Neuronal stem cell (in vitro differentiated cells): ENCODE results near the gene HYAL3.

Experiments
- DNase-seq: peaks from one replicate; pipeline ENCODE4 v3.0.0-alpha.2; 2013; ENCODE audit warnings: low spot score
- H2AFZ ChIP-seq: one replicate; pipeline ENCODE4 v1.6.1; 2013; ENCODE audit warnings: mild to moderate bottlenecking, low read length, inconsistent platforms
- H2AK5ac ChIP-seq: 2 replicates; pipeline ENCODE4 v1.6.1; 2013; ENCODE audit warnings: low read depth, mild to moderate bottlenecking, inconsistent platforms, low read length, moderate library complexity, mixed read lengths
- H2BK120ac ChIP-seq: 2 replicates; pipeline ENCODE4 v1.6.1; 2013; ENCODE audit warnings: low read depth, mild to moderate bottlenecking, inconsistent platforms, low read length, moderate library complexity, mixed read lengths
- H2BK12ac ChIP-seq: one replicate; pipeline ENCODE4 v1.6.1; 2013; ENCODE audit warnings: low read length, inconsistent platforms
- H2BK15ac ChIP-seq: 2 replicates; pipeline ENCODE4 v1.6.1; 2013; ENCODE audit warnings: mild to moderate bottlenecking, low read length, inconsistent platforms, mixed read lengths
- H2BK5ac ChIP-seq: one replicate; pipeline ENCODE4 v1.6.1; 2013; ENCODE audit warnings: inconsistent platforms, mild to moderate bottlenecking, low read length, moderate library complexity
- H3K14ac ChIP-seq: one replicate; pipeline ENCODE4 v1.6.1; 2013; ENCODE audit warnings: low read length, inconsistent platforms
- H3K18ac ChIP-seq: 2 replicates; pipeline ENCODE4 v1.6.1; 2013; ENCODE audit warnings: low read length, inconsistent platforms
- H3K23ac ChIP-seq: 2 replicates; pipeline ENCODE4 v1.6.1; 2013; ENCODE audit warnings: low read depth, mild to moderate bottlenecking, mixed read lengths, low read length, inconsistent platforms; ENCODE audit not compliant: poor library complexity
- H3K27ac ChIP-seq: replicated peaks from 3 replicates; pipeline ENCODE4 v1.5.1; 2013; ENCODE audit warnings: low read length, inconsistent platforms
- H3K27me3 ChIP-seq, 3 experiments: 2 replicates each; pipeline ENCODE4 v1.6.1; 2013; ENCODE audit warnings: low read length in 3 of 3, mild to moderate bottlenecking in 2 of 3, inconsistent platforms in 1 of 3, low read depth in 1 of 3, mixed read lengths in 1 of 3, moderate library complexity in 1 of 3; ENCODE audit not compliant: control insufficient read depth in 3 of 3, insufficient read depth in 3 of 3
- H3K36me3 ChIP-seq, 2 donors: replicated peaks in 1 of 2; 2 replicates each; pipeline ENCODE4 v1.6.1; 2013; ENCODE audit warnings: low read length in 2 of 2; ENCODE audit not compliant: control insufficient read depth in 2 of 2, insufficient read depth in 2 of 2
- H3K4ac ChIP-seq: 2 replicates; pipeline ENCODE4 v1.6.1; 2013; ENCODE audit warnings: inconsistent platforms, mild to moderate bottlenecking, low read length, moderate library complexity
- H3K4me1 ChIP-seq, 2 donors: 1 replicate in 1 of 2; 2 replicates in 1 of 2; pipeline ENCODE4 v1.6.1; 2013; ENCODE audit warnings: low read length in 2 of 2, low read depth in 1 of 2; ENCODE audit not compliant: control insufficient read depth in 2 of 2, insufficient read depth in 1 of 2
- H3K4me2 ChIP-seq: one replicate; pipeline ENCODE4 v1.6.1; 2013; ENCODE audit warnings: mild to moderate bottlenecking, low read length, inconsistent platforms; ENCODE audit not compliant: insufficient read depth, poor library complexity, severe bottlenecking
- H3K4me3 ChIP-seq, 2 donors: 2 replicates each; pipeline ENCODE4 v1.5.1; 2013; ENCODE audit warnings: low read length in 2 of 2, mild to moderate bottlenecking in 2 of 2, inconsistent platforms in 1 of 2, moderate library complexity in 1 of 2
- H3K79me1 ChIP-seq: one replicate; pipeline ENCODE4 v1.6.1; 2013; ENCODE audit warnings: low read depth, mild to moderate bottlenecking, inconsistent platforms, low read length, moderate library complexity
- H3K9ac ChIP-seq: one replicate; pipeline ENCODE4 v1.6.1; 2013; ENCODE audit warnings: mild to moderate bottlenecking, low read depth, low read length, inconsistent platforms; ENCODE audit not compliant: poor library complexity
- H3K9me3 ChIP-seq, 2 donors: replicated peaks in 1 of 2; 2 replicates each; pipeline versions ENCODE3 to v1.6.1; 2013; ENCODE audit warnings: low read length in 2 of 2, mild to moderate bottlenecking in 2 of 2, inconsistent platforms in 1 of 2, low read depth in 1 of 2, mixed read lengths in 1 of 2, moderate library complexity in 1 of 2; ENCODE audit not compliant: control insufficient read depth in 2 of 2, insufficient read depth in 1 of 2
- H4K8ac ChIP-seq: one replicate; pipeline ENCODE4 v1.6.1; 2013; ENCODE audit warnings: low read depth, mild to moderate bottlenecking, inconsistent platforms, low read length, moderate library complexity
- H4K91ac ChIP-seq: one replicate; pipeline ENCODE4 v1.6.1; 2013; ENCODE audit warnings: low read length, low read depth, mild to moderate bottlenecking, inconsistent platforms; ENCODE audit not compliant: poor library complexity
- WGBS, 2 donors: extraction: QIAGEN DNeasy Blood & Tissue Kit; methylation state at CpG; one replicate each; pipeline ENCODE4 v1.1.7; 2013; ENCODE audit warnings: missing lambda C conversion rate in 2 of 2, mixed read lengths in 1 of 2; ENCODE audit not compliant: insufficient read length in 2 of 2, insufficient replicate concordance in 1 of 2; ENCODE audit errors: extremely low coverage in 2 of 2; 5-methylcytosine and 5-hydroxymethylcytosine counted together

The HYAL3 gene

GRCh38 chr3:50275996-50276761 is 23.0 kb downstream of the HYAL3 start:
- H3K23ac ChIP-seq: no peak overlapping the region
- peak overlapping the region; percentile 44 for H3K9ac ChIP-seq
- no peak overlapping the region for H3K4me3 ChIP-seq
- H3K4ac ChIP-seq: no peak overlapping the region
- peaks cover 9 to 13% of the 10 kb centered on the region in 2 donors for H3K4me1 ChIP-seq
- peak overlapping the region; percentile 42 for H2BK5ac ChIP-seq
- no peak overlapping the region for H4K8ac ChIP-seq
- peak overlapping the region; percentile 86 for H2AFZ ChIP-seq
- peak overlapping the region; percentile 10 for H2BK120ac ChIP-seq
- H3K27me3 ChIP-seq: peaks cover 9 to 41% (median 24%) of the 10 kb centered on the region in 3 experiments
- no peak overlapping the region for H4K91ac ChIP-seq
- H2BK12ac ChIP-seq: peak overlapping the region; percentile 58
- peaks cover 0 to 4% of the 10 kb centered on the region in 2 donors for H3K9me3 ChIP-seq
- H3K79me1 ChIP-seq: peaks cover 4% of the 10 kb centered on the region
- H3K4me2 ChIP-seq: peak overlapping the region; percentile 18
- no CpG with 5 or more reads among the region's 79 CpGs for WGBS, 2 donors
- no peak overlapping the region for H3K27ac ChIP-seq
- no peaks in the 10 kb centered on the region for H3K36me3 ChIP-seq
- H2AK5ac ChIP-seq: peak overlapping the region; percentile 84
- DNase-seq: no peak
- H3K18ac ChIP-seq: peak overlapping the region; percentile 76
- H3K14ac ChIP-seq: peak overlapping the region; percentile 21
- peak overlapping the region; percentile 99 for H2BK15ac ChIP-seq

- H3K79me1 ChIP-seq: peaks cover 4% of the 10 kb centered on the region
- no peak overlapping the region for H4K91ac ChIP-seq
- no peak overlapping the region for H3K27ac ChIP-seq
- H2AFZ ChIP-seq: peak overlapping the region; percentile 86
- H2BK12ac ChIP-seq: peak overlapping the region; percentile 99
- DNase-seq: no peak
- peak overlapping the region; percentile 96 for H3K14ac ChIP-seq
- peak overlapping the region; percentile 42 for H2BK5ac ChIP-seq
- WGBS, 2 donors: no CpG with 5 or more reads among the region's 65 CpGs
- H2BK120ac ChIP-seq: peak overlapping the region; percentile 10
- H3K36me3 ChIP-seq: no peaks in the 10 kb centered on the region
- peak overlapping the region; percentile 72 for H4K8ac ChIP-seq
- H3K4me2 ChIP-seq: peak overlapping the region; percentile 78
- H3K4me3 ChIP-seq: peak overlapping the region; percentile 22 to 69
- H3K4me1 ChIP-seq: peaks cover 9 to 13% of the 10 kb centered on the region in 2 donors
- no peak overlapping the region for H3K4ac ChIP-seq
- H3K23ac ChIP-seq: peak overlapping the region; percentile 82
- peak overlapping the region; percentile 99 for H2BK15ac ChIP-seq
- peak overlapping the region; percentile 98 for H3K18ac ChIP-seq
- peaks cover 0 to 4% of the 10 kb centered on the region in 2 donors for H3K9me3 ChIP-seq
- H2AK5ac ChIP-seq: peak overlapping the region; percentile 79
- H3K9ac ChIP-seq: peak overlapping the region; percentile 79
- H3K27me3 ChIP-seq: peaks cover 9 to 41% (median 24%) of the 10 kb centered on the region in 3 experiments
These were observed 23.8 kb downstream of the HYAL3 start for GRCh38 chr3:50275141-50275995.

- Histone ChIP-seq H3K27ac (no peak overlapping the region), H3K9ac (no peak overlapping the region), H3K4me1 (peaks cover 12 to 18% of the 10 kb centered on the region in 2 donors), H2BK120ac (no peak overlapping the region), H3K4me3 (no peak overlapping the region), H2AK5ac (peak overlapping the region; percentile 79), H3K14ac (no peak overlapping the region), H3K4me2 (peak overlapping the region; percentile 78), H2AFZ (no peak overlapping the region), H3K27me3 (peaks cover 9 to 41% (median 24%) of the 10 kb centered on the region in 3 experiments), H2BK12ac (peak overlapping the region; percentile 99), H2BK15ac (peak overlapping the region; percentile 99), H3K4ac (no peak overlapping the region), H3K79me1 (peaks cover 4% of the 10 kb centered on the region), H2BK5ac (peak overlapping the region; percentile 1), H3K18ac (peak overlapping the region; percentile 77), H3K36me3 (no peaks in the 10 kb centered on the region), H3K23ac (peak overlapping the region; percentile 82), H3K9me3 (peaks cover 0 to 4% of the 10 kb centered on the region in 2 donors), H4K8ac (peak overlapping the region; percentile 72), H4K91ac (no peak overlapping the region)
- WGBS, 2 donors: no CpG with 5 or more reads among the region's 26 CpGs
- no peak for DNase-seq
These were observed 24.7 kb downstream of the HYAL3 start for GRCh38 chr3:50274371-50275104.
